GM21723 (cell line): ENCODE measurements around the gene S100PBP.
A peak's percentile ranks its signal among the peaks of the same experiment; 100 is the strongest.
"Not testable (repeated sequence)": the region's sequence is repeated elsewhere in the genome, so short reads cannot be mapped to it uniquely, and the experiment has no call there.

Source experiments
- ATAC-seq: cut with Tn5 transposase; IDR thresholded peaks from one replicate; pipeline ENCODE4 v1.9.1; 2021; ENCODE audit warnings: mild to moderate bottlenecking, moderate library complexity; ENCODE audit not compliant: unreplicated experiment

The S100PBP gene

DNA sequence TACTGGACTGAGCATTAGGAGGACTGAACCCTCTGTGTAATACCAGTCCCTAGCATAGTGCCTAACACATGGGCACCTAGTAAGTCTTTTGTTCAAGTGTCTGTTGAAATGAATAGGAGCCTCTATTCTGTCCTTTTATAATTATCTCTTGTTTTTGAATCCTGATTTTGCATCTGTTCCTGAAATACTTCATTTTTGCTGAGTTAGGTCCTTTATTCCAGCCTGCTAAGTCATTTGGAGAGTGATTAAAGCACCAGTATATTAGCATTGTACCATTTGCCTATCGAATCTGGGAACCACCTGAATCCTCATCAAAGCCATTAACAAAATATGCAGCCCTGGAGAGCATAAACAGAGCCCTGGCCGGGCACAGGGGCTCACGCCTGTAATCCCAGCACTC lies 32.6 kb upstream of the S100PBP start:
- no peak for ATAC-seq

DNA sequence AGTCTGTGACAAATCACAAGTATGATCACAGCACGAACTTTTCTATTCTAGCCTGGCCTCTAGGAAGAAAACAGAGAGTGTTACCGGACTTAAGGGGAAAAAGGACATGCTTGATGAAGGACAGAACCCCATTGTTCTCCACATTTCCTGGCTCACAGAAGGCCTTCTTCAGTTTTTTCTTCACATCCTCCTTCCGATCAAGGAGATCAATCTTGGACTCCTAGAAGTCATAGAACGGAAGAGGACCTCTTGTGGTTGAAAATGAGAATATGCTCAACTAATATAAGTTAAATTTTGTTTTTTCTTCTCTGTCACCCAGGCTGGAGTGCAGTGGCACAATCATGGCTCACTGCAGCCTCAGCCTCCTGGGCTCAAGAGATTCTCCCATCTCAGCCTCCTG lies 30.6 kb upstream of the S100PBP start:
- no peak for ATAC-seq

DNA sequence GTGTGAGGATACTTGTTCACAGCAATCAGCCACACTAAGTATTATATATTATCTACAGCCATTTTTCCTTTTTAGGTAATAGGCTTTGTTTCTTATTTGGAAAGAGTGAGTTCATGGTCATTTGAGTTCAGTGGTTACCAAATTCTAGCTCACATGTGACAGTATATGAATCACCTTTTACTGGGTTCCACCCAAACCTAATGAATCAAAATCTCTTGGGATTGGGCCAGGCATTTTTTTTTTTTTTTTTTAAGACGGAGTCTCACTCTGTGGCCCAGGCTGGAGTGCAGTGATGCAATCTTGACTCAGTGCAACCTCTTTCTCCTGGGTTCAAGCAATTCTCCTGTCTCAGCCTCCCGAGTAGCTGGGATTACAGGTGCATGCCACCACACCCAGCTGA lies 28.1 kb upstream of the S100PBP start:
- not testable (repeated sequence) for ATAC-seq

DNA sequence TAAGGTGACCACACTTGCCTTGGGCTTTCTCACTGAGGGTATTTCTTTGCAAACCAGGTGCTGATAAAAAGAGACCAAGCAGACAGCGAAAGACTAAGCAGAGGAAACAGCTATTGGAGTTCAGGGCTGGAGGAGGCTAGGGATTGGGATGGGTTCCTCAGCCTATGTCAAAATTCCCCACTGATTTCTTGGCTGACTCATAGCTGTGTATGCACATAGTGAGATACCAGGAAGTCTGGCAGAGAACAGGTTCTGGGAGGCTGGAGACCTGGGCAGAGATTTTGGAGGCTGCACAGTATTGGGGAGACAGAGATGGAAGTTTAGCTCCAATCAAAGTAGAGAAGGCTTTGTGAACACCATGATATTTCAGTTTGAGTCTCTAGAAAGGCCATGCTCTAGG lies 25.6 kb upstream of the S100PBP start:
- no peak for ATAC-seq

DNA sequence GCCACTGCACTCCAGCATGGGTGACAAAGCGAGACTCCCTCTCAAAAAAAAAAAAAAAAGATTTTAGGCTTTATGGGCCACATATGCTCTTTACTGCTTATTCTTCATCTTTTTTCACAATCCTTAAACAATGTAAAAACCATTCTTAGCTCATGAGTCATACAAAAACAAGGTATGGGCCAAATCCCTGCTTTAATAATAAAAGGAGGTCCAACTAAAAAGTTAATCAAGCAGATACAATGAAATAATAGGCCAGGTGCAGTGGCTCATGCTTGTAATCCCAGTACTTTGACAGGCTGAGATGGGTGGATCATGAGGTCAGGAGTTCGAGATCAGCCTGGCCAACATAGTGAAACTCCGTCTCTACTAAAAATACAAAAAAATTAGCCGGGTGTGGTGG lies 21.7 kb upstream of the S100PBP start:
- ATAC-seq, result not testable (repeated sequence)

DNA sequence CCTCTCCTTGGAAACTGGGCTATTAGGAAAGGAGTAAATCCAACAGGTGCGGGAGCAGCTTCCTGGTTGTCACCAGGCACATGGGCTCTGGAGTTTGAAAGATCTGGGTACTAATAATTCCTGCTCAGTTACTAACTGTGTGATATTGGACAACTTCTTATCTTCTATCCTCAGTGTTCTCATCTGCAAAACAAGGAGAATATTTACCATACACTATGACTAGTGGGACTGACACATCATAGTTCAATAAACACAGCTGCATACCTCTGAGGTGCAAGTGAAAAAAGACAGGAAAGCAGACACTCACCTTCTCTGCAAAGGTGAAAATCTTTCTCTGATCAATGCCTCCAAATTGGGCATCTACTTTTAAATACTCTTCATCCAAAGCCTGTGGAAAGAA lies 20.0 kb upstream of the S100PBP start:
- ATAC-seq, result no peak

DNA sequence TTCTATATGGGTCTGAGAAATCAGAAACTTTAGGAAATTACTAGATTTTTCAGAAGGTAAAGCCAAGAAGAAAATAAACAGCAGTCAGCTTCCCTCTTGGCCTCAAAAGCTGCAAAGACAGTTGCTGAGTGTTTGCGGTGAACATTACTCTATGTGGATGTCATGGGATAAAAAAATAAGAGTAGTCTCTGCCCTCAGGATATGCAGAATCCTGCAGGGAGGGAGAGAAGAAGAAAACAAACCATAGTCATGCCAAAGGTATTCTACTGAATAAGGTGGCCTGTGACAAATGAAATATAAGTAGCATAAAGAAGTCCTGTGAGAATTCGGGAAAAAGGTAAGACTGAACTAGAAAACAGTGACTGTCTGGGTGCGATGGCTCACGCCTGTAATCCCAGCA lies 19.3 kb upstream of the S100PBP start:
- ATAC-seq, result no peak

DNA sequence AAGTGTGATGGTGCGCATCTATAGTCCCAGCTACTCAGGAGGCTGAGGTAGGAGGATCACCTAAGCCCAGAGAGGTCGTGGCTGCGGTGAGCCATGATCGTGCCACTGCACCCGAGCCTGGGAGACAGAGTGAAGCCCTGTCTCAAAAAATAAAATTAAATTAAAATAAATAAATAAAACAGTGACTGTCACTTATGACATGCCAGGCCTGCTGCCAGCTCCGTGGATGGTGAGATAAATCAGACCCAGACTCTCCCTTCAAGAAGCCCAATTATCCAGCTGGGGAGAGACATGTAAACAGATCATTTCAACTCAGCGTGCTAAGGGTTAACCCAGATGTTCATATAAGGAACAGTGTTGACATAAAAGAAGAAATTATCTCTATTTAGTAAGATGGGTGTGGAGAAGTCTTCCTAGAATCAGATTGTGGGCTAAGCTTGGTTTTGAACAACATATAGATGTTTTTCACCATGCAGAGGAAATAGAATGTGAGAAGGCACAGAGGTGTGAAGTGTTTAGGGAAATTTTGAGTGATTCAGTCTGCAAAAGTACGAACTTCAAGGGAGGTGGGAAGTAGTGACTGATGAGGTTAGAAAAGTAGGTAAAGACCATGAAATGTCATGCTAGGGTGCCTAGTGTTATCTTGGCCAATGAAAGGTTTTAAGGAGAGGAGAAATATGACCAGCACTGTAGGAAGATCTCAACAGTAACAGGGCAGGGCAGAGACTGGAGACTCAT lies 18.6 kb upstream of the S100PBP start:
- ATAC-seq, result no peak

DNA sequence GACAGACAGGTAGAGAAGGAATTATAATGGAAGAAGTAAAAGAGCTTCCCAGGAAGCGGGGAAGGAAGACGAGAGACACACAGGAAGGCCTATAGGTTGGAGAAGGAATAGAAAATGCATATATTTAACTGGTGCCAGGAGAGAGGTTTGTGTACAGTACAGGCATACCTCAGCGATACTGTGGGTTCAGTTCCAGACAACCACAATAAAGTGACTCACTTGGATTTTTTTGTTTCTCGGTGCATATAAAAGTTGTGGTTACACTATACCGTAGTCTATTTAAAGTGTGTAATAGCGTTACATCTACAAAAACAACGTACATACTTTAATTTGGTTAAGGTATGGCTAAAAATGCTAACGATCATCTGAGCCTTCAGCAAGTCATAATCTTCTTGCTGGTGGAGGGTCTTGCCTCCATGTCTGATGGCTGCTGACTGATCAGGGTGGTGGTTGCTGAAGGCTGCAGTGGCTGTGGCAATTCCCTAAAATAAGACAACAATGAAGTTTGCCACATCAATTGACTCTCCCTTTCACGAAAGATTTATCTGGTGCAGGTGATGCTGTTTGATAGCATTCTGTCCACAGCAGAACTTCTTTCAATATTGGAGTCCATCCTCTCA lies 16.2 kb upstream of the S100PBP start:
- no peak for ATAC-seq

DNA sequence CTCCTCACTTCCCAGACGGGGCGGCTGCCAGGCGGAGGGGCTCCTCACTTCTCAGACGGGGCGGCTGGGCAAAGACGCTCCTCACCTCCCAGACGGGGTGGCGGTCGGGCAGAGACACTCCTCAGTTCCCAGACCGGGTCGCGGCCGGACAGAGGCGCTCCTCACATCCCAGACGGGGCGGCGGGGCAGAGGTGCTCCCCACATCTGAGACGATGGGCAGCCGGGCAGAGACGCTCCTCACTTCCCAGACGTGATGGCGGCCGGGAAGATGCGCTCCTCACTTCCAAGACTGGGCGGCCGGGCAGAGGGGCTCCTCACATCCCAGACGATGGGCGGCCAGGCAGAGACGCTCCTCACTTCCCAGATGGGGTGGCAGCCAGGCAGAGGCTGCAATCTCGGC lies 13.0 kb upstream of the S100PBP start:
- ATAC-seq, result not testable (repeated sequence)

DNA sequence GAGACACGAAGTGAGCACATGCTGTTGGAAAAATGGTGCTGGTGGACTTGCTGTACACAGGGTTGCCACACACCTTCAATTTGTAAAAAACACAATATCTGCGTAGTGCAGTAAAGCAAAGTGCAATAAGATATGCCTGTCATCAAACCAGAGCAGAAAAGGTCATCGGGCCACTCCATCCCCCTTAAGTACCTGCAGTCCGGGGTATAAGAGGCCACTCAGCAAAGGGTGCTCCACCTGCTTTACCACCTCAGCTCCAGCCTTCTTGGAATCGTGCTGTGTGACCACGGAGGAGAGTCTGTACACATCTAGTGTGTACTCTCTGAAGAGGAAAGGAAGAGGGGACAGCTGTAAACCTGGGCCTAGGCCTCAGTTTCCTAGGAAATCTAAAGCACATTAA lies 11.2 kb upstream of the S100PBP start:
- no peak for ATAC-seq

DNA sequence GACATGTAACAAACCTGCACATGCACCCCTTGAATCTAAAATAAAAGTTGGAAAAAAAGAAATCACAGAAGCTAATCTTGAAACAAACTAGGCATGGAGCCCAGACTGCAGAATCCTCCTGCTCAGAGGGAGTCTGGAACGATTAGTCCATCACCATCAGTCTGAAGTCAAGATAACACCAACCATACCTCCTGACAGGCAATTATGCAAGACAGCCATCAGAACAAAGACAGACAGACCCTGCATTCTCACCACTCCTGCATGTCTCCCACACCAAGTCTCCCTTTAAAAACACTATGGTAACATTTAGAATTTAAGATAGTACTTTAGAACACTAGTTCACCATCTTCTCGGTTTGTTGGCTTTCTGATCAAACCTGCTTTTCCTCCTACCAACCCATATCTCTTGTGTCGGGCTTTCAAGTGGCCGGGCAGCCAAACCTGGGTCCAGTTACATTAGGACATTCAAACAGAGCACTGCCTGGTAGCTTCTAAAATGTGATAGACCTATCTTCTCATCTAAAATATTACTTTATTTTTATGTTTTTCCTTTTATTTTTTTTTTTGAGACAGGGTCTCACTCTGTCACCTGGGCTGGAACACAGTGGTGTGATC lies 10.4 kb upstream of the S100PBP start:
- ATAC-seq, result no peak

DNA sequence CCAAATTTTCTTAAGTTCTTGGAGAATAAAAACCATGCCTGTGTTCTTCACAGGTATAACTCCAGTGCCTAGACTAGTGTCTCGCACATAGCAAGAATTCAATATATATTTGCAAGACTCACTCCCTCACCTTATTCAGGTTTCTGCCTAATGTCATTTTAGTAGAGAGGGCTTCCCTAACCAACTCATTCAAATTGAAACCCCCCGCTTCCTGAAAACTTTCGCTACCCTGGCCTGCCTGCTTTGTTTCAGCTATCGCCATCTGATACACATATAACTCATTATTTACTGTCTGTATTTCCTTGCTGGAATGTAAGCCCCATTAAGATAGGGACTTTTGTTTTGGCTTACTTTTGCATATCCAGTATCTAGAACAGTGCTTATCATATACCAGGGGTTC lies 8.9 kb upstream of the S100PBP start:
- ATAC-seq, result no peak

DNA sequence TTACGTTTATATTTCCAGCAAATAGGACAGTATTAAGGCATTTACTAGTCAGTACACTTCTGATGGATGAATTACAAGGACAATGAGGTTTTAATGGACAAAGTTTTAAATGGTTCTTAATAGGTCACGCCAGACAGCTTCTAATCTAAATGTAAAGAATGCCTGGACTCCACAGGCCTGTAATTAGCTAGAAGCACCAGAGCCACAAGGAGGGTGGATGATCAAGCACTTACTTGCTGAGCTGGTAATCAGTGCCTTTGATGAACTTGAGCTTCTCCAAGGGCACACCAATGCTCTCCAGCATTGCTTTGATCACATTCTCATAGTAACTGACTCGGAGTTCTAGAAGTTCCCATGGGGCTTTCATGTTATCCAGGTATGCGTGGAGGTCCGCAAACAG lies 7.1 kb upstream of the S100PBP start:
- ATAC-seq, result no peak

DNA sequence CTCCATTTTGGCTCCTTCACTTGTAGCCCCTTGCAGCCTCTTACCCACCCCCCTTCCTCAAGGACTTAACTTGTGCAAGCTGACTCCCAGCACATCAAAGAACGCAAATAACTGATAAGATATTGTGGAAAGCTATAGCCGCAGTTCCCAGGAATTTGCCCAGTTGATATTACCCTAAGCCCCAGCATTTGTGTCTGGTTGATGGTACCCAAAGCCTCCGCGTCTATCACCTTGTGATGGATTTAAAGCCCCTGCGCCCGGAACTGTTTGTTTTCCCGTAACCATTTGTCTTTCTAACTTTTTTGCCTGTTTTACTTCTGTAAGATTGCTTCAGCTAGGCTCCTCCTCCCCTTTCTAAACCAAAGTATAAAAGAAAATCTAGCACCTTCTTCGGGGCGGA lies 6.2 kb upstream of the S100PBP start:
- ATAC-seq, result no peak

DNA sequence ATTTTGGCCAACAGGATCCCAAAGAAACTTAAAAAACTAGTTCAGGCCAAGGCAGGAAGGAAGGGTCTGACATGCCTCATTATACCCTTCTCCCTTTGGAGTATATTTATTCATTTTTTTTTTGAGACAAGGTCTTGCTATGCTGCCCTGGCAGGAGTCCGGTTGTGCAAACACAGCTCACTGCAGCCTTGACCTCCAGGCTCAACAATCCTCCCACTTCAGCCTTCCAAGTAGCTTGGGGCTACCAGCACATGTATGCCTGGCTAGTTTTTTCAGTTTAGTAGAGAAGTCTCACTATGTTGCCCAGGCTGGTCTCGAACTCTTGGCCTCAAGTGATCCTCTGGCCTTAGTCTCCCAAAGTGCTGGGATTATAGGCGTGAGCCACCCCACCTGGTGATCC lies 5.5 kb upstream of the S100PBP start:
- ATAC-seq, result no peak

DNA sequence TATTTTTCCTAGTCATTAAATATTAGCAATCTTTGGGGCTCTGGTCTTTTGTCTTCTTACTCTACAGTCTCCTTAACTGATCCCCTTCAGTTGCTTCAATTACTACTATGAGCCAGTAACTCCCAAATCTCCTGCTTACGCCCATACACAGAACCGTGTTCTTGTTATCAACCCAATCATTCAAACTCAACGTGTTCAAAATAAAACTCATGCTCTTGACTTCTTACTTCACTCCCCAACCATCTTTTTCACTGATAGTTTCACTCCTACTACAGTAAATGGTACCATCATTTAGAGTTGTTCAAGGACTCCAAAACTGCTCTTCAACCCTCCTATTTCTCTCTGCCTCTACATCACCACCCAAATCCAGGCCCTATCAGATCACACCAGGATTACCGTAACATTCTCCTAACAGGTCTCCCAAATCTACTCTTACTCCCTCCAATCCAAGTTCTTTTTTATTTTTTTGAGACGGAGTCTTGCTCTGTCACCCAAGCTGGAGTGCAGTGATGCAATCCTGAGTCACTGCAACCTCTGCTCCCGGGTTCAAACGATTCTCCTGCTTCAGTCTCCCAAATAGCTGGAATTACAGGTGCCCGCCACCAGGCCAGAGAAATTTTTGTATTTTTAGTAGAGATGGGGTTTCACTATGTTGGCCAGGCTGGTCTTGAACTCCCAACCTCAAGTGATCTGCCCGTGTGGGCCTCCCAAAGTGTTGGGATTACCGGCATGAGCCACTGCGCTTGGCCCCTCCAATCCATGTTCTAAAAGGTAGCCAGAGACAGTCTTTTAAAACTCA lies 3.3 kb upstream of the S100PBP start:
- ATAC-seq, result no peak

DNA sequence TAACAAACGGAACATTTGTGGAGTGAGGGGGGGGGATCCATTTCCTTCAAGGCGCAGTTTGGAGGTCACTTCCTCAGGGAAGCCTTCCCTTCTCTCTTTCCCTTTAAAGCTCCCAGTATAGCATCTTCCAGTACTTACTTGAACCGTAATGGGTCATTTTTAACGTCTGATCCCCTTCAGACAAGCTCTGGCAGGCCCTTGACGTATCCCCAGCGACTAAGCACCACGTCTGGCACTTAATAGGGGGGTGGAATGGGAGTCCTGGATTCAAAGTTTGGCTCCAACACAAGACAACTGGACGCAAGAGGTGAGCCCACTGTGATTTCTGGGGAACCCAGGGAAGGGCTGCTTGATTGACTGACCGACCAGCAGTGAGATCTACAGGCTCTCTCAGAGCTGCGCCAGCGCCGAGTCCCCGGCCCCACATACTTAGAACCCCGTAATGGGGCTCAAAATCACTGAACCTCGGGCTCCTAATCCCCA lies 736 bp upstream of the S100PBP start:
- peak; percentile 12 for ATAC-seq

DNA sequence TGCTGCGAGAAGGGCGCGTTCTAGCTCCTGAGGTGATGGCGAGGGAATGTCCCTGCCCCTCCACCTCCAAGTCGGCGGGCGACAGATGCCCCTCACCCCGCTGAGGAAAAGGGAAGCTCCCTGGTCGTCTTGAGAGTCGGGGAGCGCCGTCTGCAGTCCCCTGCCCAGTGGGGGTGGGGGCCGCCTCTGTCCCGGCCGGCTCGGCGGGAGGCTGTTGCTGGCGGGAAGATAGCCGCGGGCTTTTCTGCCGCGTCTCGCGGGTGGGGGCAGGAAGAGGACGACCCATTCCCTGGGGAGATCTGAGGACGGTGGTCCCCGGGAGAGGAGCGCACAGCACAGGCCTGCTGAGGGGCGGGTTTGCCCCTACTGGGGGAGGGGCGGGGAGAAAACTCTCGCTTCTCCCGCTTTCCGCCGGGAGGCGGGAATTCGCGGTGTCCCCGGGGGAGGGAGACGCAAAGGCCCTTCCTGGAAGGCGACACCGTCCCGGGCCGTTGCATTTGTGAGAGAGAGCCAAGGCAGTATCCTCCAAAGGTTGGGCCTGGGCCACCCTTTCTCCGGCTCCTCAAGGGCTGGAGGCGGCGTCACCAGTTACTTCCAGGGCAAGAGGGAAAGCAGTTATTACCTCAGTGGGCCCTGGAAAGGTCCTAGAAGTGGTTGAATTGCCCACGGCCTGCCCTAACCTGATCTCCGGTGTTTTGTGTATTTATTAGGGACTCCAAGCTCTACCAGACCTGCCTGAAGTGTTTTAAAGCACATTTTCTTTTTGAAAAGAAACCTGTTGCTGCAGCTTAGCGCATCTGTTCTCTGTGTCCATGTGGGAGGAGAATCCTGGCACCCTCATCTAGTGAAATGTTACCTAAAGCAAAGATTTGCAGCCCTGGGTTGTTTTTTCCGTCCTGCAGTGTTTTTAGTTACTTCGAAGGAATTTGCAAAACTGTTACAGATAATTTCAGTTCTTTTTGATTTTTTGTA lies 648 bp downstream of the S100PBP start:
- peak; percentile 20 for ATAC-seq

DNA sequence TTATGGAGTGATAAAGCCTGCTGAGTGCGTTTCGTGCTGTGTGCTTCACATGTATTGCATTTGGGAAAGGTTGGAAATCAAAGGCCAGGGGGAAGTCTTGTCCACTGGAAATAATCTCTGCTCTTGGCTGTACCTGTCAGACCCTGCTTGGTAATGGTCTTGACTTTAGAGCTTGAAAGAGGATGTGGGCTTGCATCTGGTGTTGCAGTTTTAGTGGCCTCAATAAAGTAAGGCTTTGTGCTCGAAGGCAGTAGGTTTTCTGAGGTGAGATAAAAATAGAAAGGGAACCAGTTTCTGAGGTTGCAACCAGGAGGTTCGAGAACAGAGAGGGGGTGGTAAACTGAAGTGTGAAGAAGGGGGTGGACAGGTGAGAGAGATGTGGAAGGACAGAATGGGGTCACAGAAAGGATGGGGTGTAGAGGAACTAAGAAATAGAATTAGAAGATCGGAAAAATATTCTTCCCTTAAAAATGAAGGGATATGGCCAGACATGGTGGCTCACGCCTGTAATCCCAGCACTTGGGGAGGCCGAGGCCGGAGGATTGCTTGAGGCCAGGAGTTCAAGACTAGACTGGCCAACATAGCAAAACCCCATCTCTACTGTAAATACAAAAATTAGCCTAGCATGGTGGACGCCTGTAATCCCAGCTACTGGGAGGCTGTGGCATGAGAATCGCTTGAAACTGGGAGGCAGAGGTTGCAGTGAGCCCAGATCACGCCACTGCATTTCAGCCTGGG lies 1.5 kb downstream of the S100PBP start:
- ATAC-seq, result no peak
